ENCODE results near the gene LONRF3. TPM values are rescaled to one million over a fixed set of nuclear protein-coding genes. Genes with fewer than 3 reads are reported as not detected.
A peak's percentile ranks its signal among the peaks of the same experiment; 100 is the strongest.

The LONRF3 gene
- total RNA-seq, 1 donor = 0.36 TPM

- Histone ChIP-seq H3K4me2 (ENCODE audit: insufficient read depth, low read length) (no peak overlapping the region), H2AFZ (ENCODE audit: low read length) (no peak overlapping the region), H4K20me1 (ENCODE audit: insufficient read depth, low read length) (no peaks in the 10 kb centered on the region), H3K9me3 (ENCODE audit: low read depth, low read length) (no peaks in the 10 kb centered on the region), H3K27me3 (ENCODE audit: insufficient read depth, low read length) (peaks cover 2% of the 10 kb centered on the region), H3K36me3 (ENCODE audit: insufficient read depth, low read length) (no peaks in the 10 kb centered on the region), H3K4me3 (ENCODE audit: insufficient read depth, low read length) (no peak overlapping the region), H3K27ac (ENCODE audit: low read depth, low read length) (no peak overlapping the region), H3K4me1 (ENCODE audit: insufficient read depth, low read length) (no peaks in the 10 kb centered on the region), H3K79me2 (ENCODE audit: insufficient read depth, low read length) (no peaks in the 10 kb centered on the region)
- no peak for TF ChIP-seq CTCF (IDR thresholded peaks at IDR 0.05; ENCODE audit: extremely low read depth, low read depth, low read length)
- no peak for DNase-seq (ENCODE audit: insufficient read length, low spot score, missing footprints)
These were observed 32.9 kb downstream of the LONRF3 start for GRCh38 chrX:119007189-119007770.

GRCh38 chrX:119008110-119008744 lies 33.8 kb downstream of the LONRF3 start:
- Histone ChIP-seq H3K36me3 (ENCODE audit: insufficient read depth, low read length) (no peaks in the 10 kb centered on the region), H3K4me3 (ENCODE audit: insufficient read depth, low read length) (no peak overlapping the region), H3K4me2 (ENCODE audit: insufficient read depth, low read length) (no peak overlapping the region), H2AFZ (ENCODE audit: low read length) (no peak overlapping the region), H3K4me1 (ENCODE audit: insufficient read depth, low read length) (no peaks in the 10 kb centered on the region), H3K79me2 (ENCODE audit: insufficient read depth, low read length) (no peaks in the 10 kb centered on the region), H3K27me3 (ENCODE audit: insufficient read depth, low read length) (peaks cover 2% of the 10 kb centered on the region), H3K27ac (ENCODE audit: low read depth, low read length) (no peak overlapping the region), H3K9me3 (ENCODE audit: low read depth, low read length) (no peaks in the 10 kb centered on the region), H4K20me1 (ENCODE audit: insufficient read depth, low read length) (no peaks in the 10 kb centered on the region)
- peak; percentile 77 for TF ChIP-seq CTCF (IDR thresholded peaks at IDR 0.05; ENCODE audit: extremely low read depth, low read depth, low read length)
- DNase-seq (ENCODE audit: insufficient read length, low spot score, missing footprints) = peak; percentile 69

GRCh38 chrX:119009071-119009470 lies 34.7 kb downstream of the LONRF3 start:
- H3K36me3 ChIP-seq (ENCODE audit: insufficient read depth, low read length) = no peaks in the 10 kb centered on the region
- H3K9me3 ChIP-seq (ENCODE audit: low read depth, low read length) = no peaks in the 10 kb centered on the region
- TF ChIP-seq CTCF (IDR thresholded peaks at IDR 0.05; ENCODE audit: extremely low read depth, low read depth, low read length) = no peak
- H3K27me3 ChIP-seq (ENCODE audit: insufficient read depth, low read length) = peaks cover 2% of the 10 kb centered on the region
- DNase-seq (ENCODE audit: insufficient read length, low spot score, missing footprints) = peak; percentile 73
- H3K4me2 ChIP-seq (ENCODE audit: insufficient read depth, low read length) = no peak overlapping the region
- H3K27ac ChIP-seq (ENCODE audit: low read depth, low read length) = no peak overlapping the region
- H3K4me1 ChIP-seq (ENCODE audit: insufficient read depth, low read length) = no peaks in the 10 kb centered on the region
- no peak overlapping the region for H3K4me3 ChIP-seq (ENCODE audit: insufficient read depth, low read length)
- H2AFZ ChIP-seq (ENCODE audit: low read length) = no peak overlapping the region
- H4K20me1 ChIP-seq (ENCODE audit: insufficient read depth, low read length) = no peaks in the 10 kb centered on the region
- no peaks in the 10 kb centered on the region for H3K79me2 ChIP-seq (ENCODE audit: insufficient read depth, low read length)

GRCh38 chrX:119010491-119010890 lies 36.1 kb downstream of the LONRF3 start:
- H3K4me3 ChIP-seq (ENCODE audit: insufficient read depth, low read length) = no peak overlapping the region
- no peak overlapping the region for H3K4me2 ChIP-seq (ENCODE audit: insufficient read depth, low read length)
- H3K9me3 ChIP-seq (ENCODE audit: low read depth, low read length) = no peaks in the 10 kb centered on the region
- H3K4me1 ChIP-seq (ENCODE audit: insufficient read depth, low read length) = peaks cover 3% of the 10 kb centered on the region
- no peak overlapping the region for H2AFZ ChIP-seq (ENCODE audit: low read length)
- no peak for TF ChIP-seq CTCF (IDR thresholded peaks at IDR 0.05; ENCODE audit: extremely low read depth, low read depth, low read length)
- H3K27me3 ChIP-seq (ENCODE audit: insufficient read depth, low read length) = peaks cover 2% of the 10 kb centered on the region
- DNase-seq (ENCODE audit: insufficient read length, low spot score, missing footprints) = no peak
- H3K27ac ChIP-seq (ENCODE audit: low read depth, low read length) = no peak overlapping the region
- H4K20me1 ChIP-seq (ENCODE audit: insufficient read depth, low read length) = no peaks in the 10 kb centered on the region
- no peaks in the 10 kb centered on the region for H3K79me2 ChIP-seq (ENCODE audit: insufficient read depth, low read length)
- H3K36me3 ChIP-seq (ENCODE audit: insufficient read depth, low read length) = no peaks in the 10 kb centered on the region
